Bronchus fibroblast of lung (primary cell): ENCODE measurements around the gene WDR76. TPM values are rescaled to one million over a fixed set of nuclear protein-coding genes. Genes with fewer than 3 reads are reported as not detected.

Experiments used
- total RNA-seq: library from RNA; depleted of rRNA; stranded (reverse); fragments of >200 nt; gene quantifications from 2 replicates; pipeline ENCODE4 v1.2.3, GENCODE V29; 2015

Gene WDR76
- total RNA-seq, result 26.9 and 27.9 TPM in 2 replicates

GRCh38 chr15:43826508-43827341, at the start of gene WDR76:
WDR76 (plus strand) TSS chr15:43827002; CDS start chr15:43827033, 31 bp downstream.

GRCh38 chr15:43791993-43792760, 34.6 kb upstream of the WDR76 start, which contains the start of gene SERF2:
SERF2 (plus strand) TSS chr15:43792320; CDS start chr15:43792377, 57 bp downstream.

GRCh38 chr15:43799945-43800285, 26.9 kb upstream of the WDR76 start, which contains the start of gene SERINC4:
SERINC4 (minus strand) TSS chr15:43800220; CDS start chr15:43799986, 234 bp downstream.

GRCh38 chr15:43800286-43801141, 26.3 kb upstream of the WDR76 start, which contains the start of gene HYPK:
HYPK (plus strand) TSS chr15:43800599; CDS start chr15:43800623, 24 bp downstream.

GRCh38 chr15:43824302-43825246, 2.2 kb upstream of the WDR76 start, which contains the start of gene MFAP1:
MFAP1 (minus strand) TSS chr15:43824690; CDS start chr15:43824569, 121 bp downstream.

Other genes with a start within 250 kb of the WDR76 start
- gene PPIP5K1, start 236.8 kb upstream of the WDR76 start, total RNA-seq, result 4.3 and 7.4 TPM in 2 replicates
- gene CKMT1B, start 233.0 kb upstream of the WDR76 start, total RNA-seq, result not detected in 2 replicates
- not detected in 2 replicates for gene STRC, start 208.2 kb upstream of the WDR76 start, total RNA-seq
- gene CATSPER2, start 178.2 kb upstream of the WDR76 start, total RNA-seq, result 0.15 and 0.17 TPM in 2 replicates
- not detected in 2 replicates for gene CKMT1A, start 133.1 kb upstream of the WDR76 start, total RNA-seq
- 157 and 161 TPM in 2 replicates for gene PDIA3, start 80.6 kb upstream of the WDR76 start, total RNA-seq
- gene ELL3, start 50.0 kb upstream of the WDR76 start, total RNA-seq, result 2.2 and 3.4 TPM in 2 replicates
- 935 and 1,279 TPM in 2 replicates for gene SERF2, start 34.7 kb upstream of the WDR76 start, total RNA-seq
- 0.15 TPM in 1 of 2 replicates, not detected in the other for gene SERINC4, start 26.8 kb upstream of the WDR76 start, total RNA-seq
- gene HYPK, start 26.4 kb upstream of the WDR76 start, total RNA-seq, result 24.4 and 35.7 TPM in 2 replicates
- gene MFAP1, start 2.3 kb upstream of the WDR76 start, total RNA-seq, result 14.9 and 16.1 TPM in 2 replicates